ENCODE measurements around the gene HSPB1.
"Not testable (repeated sequence)": the region's sequence is repeated elsewhere in the genome, so short reads cannot be mapped to it uniquely, and the experiment has no call there.

The HSPB1 gene

GRCh38 chr7:76281706-76282343 lies 20.6 kb upstream of the HSPB1 start:
- DNase-seq: no peak

GRCh38 chr7:76282344-76283253 lies 19.9 kb upstream of the HSPB1 start:
- DNase-seq: no peak

DNA sequence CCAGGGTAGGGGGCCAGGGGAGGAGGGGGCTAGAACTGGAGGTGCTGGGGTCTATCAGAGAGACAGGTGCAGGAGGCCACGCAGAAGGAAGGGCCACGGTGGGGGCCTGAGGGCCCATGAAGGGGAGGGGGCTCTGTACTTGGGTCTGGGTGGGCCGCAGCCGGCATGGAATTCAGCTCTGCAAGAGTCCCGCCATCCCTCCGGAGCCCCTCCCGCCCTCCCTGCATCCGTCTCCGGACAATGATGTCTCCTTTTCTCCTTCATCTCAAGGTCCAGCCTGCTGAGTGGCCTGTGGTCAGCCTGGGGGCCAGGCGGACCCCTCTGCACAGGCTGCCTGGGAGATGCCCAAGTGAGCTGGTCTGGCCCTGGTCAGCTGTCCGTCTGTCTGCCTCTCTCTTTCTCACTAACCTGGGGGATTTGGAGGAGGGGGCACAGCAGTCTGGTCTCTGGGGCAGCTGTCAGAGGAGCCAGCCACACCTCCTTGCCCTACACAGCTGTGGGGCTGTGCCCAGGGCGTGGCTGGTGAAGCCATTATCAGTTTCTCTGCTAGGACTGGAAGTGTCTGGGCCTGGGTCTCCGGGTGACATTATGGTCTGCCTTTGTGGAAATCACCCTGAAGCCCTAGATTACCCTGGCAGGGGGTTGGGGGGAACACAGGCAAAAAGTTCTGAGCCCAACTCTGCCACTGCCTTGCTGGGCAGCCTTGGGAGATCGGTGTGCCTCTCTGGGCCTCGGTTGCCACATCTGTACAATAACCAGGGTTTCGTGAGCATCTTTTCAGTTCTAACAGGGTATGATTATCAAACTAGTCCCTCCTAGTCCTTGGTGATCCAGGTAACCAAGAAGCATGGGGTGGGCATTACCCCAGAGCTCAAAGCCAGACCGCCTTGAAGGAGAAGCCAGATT lies 19.0 kb upstream of the HSPB1 start:
- no peak for DNase-seq

- DNase-seq: no peak
Observed at GRCh38 chr7:76285604-76286374, 16.7 kb upstream of the HSPB1 start.

DNA sequence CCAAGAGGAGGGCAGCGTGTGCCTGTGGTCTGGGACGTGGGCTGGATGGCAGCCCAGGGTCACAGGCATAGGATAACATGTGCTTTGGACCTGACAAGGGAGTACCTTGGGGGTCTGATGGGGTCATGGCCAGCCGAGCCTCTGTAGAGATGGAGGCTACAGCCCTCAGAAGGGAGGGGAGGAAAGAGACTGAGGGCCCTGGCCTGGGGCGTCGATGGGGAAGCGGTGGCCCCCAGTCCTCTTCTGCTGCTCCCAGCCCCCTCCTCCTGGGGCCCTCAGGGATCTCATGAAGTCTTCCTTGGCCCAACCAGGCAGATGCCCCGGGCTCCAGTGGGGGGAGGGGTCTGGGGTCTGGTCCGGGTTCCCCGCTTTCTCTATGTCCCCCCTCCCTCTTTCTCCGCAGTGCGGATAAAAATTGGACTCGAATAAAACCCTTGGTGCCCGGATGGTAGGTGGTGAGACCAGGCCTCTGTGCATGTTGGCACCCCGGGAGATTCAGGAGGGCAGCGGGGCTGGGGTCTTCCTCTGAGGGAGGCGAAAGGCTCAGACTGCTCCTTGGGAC lies 15.6 kb upstream of the HSPB1 start:
- DNase-seq: no peak

GRCh38 chr7:76290847-76291350 lies 11.6 kb upstream of the HSPB1 start:
- DNase-seq: not testable (repeated sequence)

DNA sequence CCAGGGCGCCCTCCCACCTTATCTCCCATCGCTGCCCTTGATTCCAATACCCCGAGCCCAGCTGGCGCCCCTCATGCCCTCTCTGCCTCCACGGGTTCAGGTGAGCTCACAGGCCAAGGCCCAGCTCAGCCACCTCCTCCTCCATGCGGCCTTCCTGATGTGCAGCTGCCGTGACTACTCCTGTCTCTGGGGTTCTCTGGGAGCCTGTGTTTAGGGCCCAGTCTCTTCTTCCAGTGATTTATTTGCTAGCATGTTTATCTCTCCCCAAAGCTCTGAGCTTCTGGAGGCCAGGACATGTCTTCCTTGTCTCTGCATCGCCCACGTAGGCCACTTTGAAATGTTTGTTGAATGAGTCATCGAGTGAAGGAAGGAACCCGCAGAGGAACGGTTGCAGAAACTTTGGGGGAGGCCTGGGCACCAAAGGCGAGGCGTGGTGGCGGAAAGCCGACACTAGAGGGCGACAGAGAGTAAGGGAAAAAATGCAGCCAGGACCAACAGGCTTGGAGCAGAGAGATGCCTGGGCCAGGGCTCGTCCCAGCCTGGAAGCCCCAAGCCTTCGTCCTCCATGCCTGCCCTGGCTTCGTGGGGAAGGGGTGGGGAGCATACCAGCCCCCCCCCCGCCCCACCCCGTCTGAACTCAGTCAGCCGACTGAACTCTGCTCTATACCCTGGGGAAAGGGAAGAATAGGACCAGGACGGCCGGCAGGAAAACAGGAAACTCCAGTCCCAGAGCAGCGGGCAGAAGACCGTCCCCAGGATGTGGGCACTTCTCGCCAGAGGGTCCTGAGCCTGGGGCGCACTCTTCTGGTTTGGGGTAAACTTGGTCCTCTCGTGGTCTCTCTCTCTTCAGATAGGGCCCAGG lies 10.9 kb upstream of the HSPB1 start:
- DNase-seq: peak; percentile 76

DNA sequence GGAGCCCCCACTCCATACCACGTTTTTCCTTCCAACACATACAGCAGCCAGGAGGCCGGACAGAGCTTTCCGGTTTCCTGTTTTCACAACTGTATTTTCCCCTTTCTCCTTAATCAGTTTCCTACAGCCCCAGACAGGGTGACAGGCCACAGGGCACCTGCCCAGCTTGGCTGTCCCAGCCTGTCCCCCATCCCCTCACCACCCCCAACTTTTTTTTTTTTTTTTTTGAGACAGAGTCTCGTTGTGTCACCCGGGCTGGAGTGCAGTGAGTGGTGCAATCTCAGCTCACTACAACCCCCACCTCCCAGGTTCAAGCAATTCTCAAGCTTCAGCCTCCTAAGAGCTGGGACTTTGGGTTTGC lies 10.3 kb upstream of the HSPB1 start:
- no peak for DNase-seq

- DNase-seq: not testable (repeated sequence)
Observed at GRCh38 chr7:76292911-76293310, 9.6 kb upstream of the HSPB1 start.

DNA sequence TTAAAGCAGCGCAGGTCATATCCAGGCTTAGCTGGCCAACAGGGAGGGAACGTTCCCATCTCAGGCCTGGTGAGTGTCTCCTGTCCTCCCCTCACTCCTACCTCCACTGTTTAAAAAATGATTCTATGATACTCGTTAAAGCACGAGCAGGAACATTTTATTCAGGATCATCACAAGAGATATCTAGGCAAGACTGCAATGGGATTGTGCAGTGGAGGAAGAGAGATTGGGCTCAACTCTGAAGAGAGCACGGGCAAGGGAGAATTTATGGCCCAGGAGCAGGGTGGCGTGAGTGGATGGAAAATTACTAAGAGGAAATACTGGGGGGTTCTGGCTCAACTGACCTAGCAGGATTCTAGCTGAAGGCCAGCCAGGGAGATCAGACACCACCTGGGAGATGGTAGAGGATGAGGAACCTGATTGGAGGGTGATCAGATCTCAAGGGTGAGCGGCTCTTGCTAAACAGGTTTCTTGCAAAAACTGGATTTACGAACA lies 9.0 kb upstream of the HSPB1 start:
- no peak for DNase-seq

DNA sequence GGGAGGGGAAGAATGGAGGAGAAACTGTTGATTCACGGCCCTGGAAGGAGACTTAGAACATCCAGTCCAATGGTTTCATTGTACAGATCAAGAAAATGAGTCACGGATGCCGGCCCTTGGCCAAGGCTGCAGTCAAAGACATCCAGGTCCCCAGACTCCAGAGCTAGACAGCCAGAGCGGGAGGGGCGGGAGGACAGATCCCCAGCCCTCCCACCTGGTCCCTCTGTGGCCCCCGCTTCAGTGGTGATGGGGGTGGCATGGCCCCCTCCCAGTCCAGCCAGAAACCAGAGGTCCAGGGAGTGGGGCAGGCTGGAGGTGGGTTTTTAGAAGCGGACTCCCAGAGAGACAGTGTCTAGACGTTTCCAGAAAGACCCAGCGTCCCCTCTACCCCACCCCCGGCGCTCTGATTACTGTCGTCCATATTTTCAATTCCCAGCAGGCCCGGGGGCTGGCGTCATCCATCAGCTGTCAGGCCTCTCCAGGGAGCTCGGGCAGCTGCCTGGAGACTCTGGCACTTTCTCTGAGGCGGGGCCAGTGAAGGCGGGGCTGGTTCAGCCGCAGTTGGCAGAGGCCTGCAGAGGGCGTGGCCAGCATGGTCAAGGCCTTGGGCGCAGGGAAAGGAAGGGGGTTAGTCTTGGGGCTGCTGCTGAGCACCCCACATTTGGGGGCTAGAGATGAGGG lies 8.0 kb upstream of the HSPB1 start:
- DNase-seq: no peak

DNA sequence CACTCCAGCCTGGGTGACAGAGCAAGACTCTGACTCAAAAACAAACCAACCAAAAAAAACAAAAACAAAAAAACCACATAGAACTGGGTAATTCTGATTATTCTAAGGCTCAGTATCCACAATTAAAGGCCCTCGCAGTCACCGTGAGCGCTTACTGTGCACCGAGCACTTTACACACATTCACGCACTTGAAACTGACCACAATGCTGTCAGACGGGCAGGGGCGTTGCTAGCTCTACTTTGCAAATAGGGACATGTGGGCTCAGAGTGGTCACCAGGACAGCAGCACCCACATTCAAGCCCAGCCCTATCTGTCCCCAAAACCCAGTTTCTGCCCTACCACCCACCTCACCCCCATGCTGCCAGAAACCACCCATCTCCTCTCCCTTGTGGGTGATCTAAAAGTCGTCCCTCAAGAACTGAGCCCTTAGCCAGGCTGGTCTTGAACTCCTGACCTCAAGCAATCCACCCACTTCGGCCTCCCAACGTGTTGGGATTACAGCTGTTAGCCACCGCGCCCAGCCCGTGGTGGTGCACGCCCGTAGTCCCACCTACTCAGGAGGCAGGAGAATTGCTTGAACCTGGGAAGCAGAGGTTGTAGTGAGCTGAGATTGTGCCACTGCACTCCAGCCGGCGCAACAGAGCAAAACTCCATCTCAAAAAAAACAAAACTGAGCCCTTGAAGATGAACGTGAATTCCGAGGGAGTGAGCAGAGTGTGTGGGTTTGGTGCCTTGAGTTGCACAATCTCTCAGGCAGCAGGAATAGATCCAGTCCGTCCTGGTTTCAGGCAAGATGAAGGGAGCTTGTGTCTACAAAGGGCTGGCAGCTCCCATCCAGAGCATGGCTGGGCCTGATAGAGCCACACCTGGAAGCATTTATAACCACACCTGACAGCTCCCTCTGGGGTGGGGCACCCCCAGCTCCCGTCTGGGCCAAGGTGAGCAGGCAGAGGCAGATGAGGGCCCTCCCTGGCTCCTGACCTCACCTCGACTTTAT lies 5.4 kb upstream of the HSPB1 start:
- DNase-seq: no peak

DNA sequence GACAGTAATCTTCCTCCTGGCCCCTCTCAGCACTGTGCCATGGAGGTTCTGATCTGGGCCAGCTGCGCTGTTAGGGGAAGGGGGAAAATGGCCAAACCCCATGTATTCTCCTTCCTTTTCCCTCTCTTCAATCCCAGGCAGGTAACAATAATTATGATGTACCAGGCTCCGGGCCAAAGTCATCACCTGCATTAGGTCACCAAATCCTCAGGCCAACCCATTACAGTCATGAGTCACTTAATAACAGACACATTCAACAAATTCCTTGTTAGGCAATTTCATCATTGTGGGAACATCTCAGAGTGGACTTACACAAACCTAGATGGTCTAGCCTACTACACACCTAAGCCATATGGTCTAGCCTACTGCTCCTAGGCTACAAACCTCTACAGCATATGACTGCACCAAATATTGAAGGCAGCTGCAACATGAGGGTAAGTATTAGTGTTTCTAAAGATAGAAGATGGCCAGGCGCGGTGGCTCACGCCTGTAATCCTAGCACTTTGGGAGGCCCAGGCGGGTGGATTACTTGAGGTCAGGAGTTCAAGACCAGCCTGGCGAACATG lies 2.2 kb upstream of the HSPB1 start:
- DNase-seq: no peak

DNA sequence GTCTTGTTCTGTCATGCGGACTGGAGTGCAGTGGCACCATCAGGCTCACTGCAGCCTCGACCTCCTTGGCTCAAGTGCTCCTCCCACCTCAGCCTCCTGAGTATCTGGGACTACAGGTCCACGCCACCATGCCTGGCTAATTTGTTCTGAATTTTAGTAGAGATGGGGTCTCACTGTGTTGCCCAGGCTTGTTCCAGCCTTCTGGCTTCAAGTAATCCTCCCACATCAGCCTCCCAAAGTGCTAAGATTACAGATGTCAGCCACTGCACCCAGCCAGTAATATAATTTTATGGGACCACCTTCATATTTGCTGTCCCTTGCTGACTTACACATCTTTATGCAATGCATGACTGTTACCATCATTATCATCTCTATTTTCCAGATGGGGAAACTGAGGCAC lies 1.5 kb upstream of the HSPB1 start:
- no peak for DNase-seq

DNA sequence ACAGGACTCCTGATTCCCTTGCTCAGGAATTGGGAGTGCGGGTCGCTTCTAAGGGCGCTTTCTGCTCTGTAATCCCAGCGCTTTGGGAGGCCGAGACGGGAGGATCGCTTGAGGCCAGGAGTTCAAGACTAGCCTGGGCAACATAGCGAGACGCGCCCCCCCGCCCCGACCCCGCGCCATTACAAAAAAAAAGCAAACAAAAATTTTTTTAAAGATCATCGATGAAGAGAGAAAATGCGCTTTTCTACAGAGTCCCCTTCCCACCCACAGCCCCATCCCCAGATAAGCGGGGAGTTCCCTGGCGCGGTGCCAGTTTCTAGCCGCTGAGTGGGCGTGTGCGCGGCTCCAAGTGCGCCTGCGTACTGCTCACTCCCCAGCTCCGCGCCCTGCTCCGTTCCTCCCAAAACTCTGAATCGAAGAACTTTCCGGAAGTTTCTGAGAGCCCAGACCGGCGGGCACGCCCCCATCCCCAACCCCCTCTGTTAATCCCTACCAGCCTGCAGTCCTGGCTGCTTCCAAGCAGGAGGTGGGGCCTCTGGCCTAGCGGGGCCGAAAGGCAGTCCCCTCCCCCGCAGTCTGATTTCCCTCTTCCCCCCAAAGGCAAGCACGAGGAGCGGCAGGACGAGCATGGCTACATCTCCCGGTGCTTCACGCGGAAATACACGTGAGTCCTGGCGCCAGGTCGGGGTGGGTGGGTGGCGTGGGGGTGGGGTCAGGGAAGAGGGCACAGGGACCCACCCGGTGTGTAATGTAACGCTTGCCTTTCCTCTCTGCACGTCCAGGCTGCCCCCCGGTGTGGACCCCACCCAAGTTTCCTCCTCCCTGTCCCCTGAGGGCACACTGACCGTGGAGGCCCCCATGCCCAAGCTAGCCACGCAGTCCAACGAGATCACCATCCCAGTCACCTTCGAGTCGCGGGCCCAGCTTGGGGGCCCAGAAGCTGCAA lies 1.0 kb downstream of the HSPB1 start:
- DNase-seq: peak; percentile 82

DNA sequence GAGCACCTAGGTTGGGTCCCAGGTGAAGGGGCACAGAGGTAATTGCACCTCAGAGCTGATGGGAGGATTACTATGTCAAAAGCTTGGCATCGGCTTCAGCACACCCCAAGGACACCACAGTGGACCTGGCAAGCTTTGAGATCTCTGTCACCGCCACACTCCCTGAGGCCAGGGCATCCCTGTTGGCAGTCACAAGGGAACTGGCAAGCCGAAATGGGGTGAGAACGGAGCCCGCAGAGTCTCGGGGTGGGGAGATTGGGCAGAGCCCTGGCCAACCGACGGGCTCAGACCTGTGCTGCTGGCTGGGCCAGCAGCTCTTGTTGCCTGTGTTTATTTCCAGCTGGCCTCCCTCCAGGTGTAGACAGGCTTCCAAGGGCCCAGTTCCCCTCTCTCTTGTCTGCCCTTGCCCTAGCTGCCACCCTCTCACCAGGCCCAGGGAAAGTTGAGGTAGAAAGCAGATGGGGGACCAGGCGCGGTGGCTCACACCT lies 2.5 kb downstream of the HSPB1 start:
- DNase-seq: no peak

- DNase-seq: not testable (repeated sequence)
Observed at GRCh38 chr7:76308874-76309273, 6.4 kb downstream of the HSPB1 start.

Data from effector CD4-positive, alpha-beta T cell (primary cell).